ENCODE measurements around the gene CLEC6A.
A peak's percentile ranks its signal among the peaks of the same experiment; 100 is the strongest.
"Not testable (repeated sequence)": the region's sequence is repeated elsewhere in the genome, so short reads cannot be mapped to it uniquely, and the experiment has no call there.

CLEC6A gene

GRCh38 chr12:8455727-8456360 is at the start of gene CLEC6A:
TSS of gene CLEC6A (plus strand) at chr12:8455962. CDS start at chr12:8456112, 150 bp downstream.
- no peak for DNase-seq

GRCh38 chr12:8419576-8419975 is 36.2 kb upstream of the CLEC6A start:
- not testable (repeated sequence) for DNase-seq

- no peak for DNase-seq
These were observed 35.3 kb upstream of the CLEC6A start for GRCh38 chr12:8420506-8420905.

- DNase-seq = not testable (repeated sequence)
These were observed 11.1 kb upstream of the CLEC6A start for GRCh38 chr12:8444536-8445278.

- DNase-seq = no peak
These were observed 10.0 kb upstream of the CLEC6A start for GRCh38 chr12:8445731-8446130.

- DNase-seq = no peak
These were observed 8.9 kb upstream of the CLEC6A start for GRCh38 chr12:8446642-8447547.

- no peak for DNase-seq
These were observed 6.4 kb upstream of the CLEC6A start for GRCh38 chr12:8449355-8449859.

- no peak for DNase-seq
These were observed 3.7 kb upstream of the CLEC6A start for GRCh38 chr12:8452036-8452435.

- DNase-seq = no peak
These were observed 2.7 kb upstream of the CLEC6A start for GRCh38 chr12:8453021-8453513.

GRCh38 chr12:8453796-8454195 is 2.0 kb upstream of the CLEC6A start:
- DNase-seq = no peak

- no peak for DNase-seq
These were observed 491 bp upstream of the CLEC6A start for GRCh38 chr12:8455271-8455670.

- DNase-seq = no peak
These were observed 5.7 kb downstream of the CLEC6A start for GRCh38 chr12:8461426-8461825.

- no peak for DNase-seq
These were observed 9.7 kb downstream of the CLEC6A start for GRCh38 chr12:8465301-8465996.

GRCh38 chr12:8466241-8466640 is 10.5 kb downstream of the CLEC6A start:
- no peak for DNase-seq

GRCh38 chr12:8471090-8471489 is 15.3 kb downstream of the CLEC6A start:
- DNase-seq = no peak

- DNase-seq = no peak
These were observed 19.9 kb downstream of the CLEC6A start for GRCh38 chr12:8475508-8476203.

- DNase-seq = no peak
These were observed 26.9 kb downstream of the CLEC6A start for GRCh38 chr12:8482571-8483061.

GRCh38 chr12:8483079-8483478 is 27.3 kb downstream of the CLEC6A start:
- DNase-seq = no peak

GRCh38 chr12:8491646-8492530 is 36.1 kb downstream of the CLEC6A start:
- no peak for DNase-seq

- DNase-seq = peak; percentile 0
These were observed 37.3 kb downstream of the CLEC6A start for GRCh38 chr12:8493084-8493483.

GRCh38 chr12:8495671-8496070 is 39.9 kb downstream of the CLEC6A start:
- DNase-seq = not testable (repeated sequence)

All from NCI-H524 treated with DMSO at 0.1 percent for 48 hours (cell line).